Spleen (tissue), 7 donors: ENCODE results near the gene KLF7.

Experiments
- CTCF ChIP-seq, 11 experiments: fragments of 200-600 bp in 7 of 11; fragments of 450-650 bp in 4 of 11; sonication (generic) in 4 of 11; IDR thresholded peaks in 8 of 11; conservative IDR thresholded peaks in 3 of 11; 1 replicate in 7 of 11; 2 replicates in 4 of 11; pipeline versions ENCODE4 v1.4.0 to v1.8.0; 2016 to 2021; ENCODE audit warnings: antibody characterized with exemption in 11 of 11, inconsistent platforms in 4 of 11, mild to moderate bottlenecking in 1 of 11
- POLR2A ChIP-seq, 3 donors: fragments of 450-650 bp; IDR thresholded peaks; one replicate each; pipeline ENCODE4 v1.5.1; 2017; ENCODE audit warnings: antibody characterized with exemption in 3 of 3, mild to moderate bottlenecking in 1 of 3
- POLR2AphosphoS5 ChIP-seq, 3 donors: sonication (generic); formaldehyde crosslinking; IDR thresholded peaks; one replicate each; pipeline ENCODE4 v1.5.1; 2017; ENCODE audit warnings: antibody characterized with exemption in 3 of 3
- donor health status: DM: no; HTN: no; CAD: no; lungs with moderate emphysema.
- donor health status: DM: no; HTN: no; CAD: no.
- donor health status: DM: no; HTN: no; CAD: no.

GRCh38 chr2:207077266-207077665, 88.5 kb downstream of the KLF7 start:
- no peak for TF ChIP-seq CTCF (IDR thresholded peaks at IDR 0.05 in 8 of 11, conservative IDR thresholded peaks at IDR 0.05 in 3 of 11)
- no peak for TF ChIP-seq POLR2A (IDR thresholded peaks at IDR 0.05)
- TF ChIP-seq POLR2AphosphoS5 (IDR thresholded peaks at IDR 0.05), result no peak
